Measurements from ENCODE around the gene TPTE. TPM values are rescaled to one million over a fixed set of nuclear protein-coding genes. Genes with fewer than 3 reads are reported as not detected.
"Not testable (repeated sequence)": the region's sequence is repeated elsewhere in the genome, so short reads cannot be mapped to it uniquely, and the experiment has no call there.

TPTE gene
- total RNA-seq, 1 experiment from 2014 or later: not detected

- H3K36me3 Mint-ChIP-seq (ENCODE audit: insufficient read depth, unreplicated experiment): no peaks in the 10 kb centered on the region
Measured at GRCh38 chr21:10539956-10540355, 18.6 kb downstream of the TPTE start.

GRCh38 chr21:10544376-10544775, 23.0 kb downstream of the TPTE start:
- CTCF ChIA-PET; H3K4me3 ChIP-seq (ENCODE audit: low read depth, low read length); intact Hi-C loops (cut with micrococcal nuclease; ENCODE audit: unreplicated experiment); H3K4me1 Mint-ChIP-seq (ENCODE audit: low read depth, unreplicated experiment); H3K36me3 Mint-ChIP-seq (ENCODE audit: insufficient read depth, unreplicated experiment); POLR2A ChIA-PET; H3K36me3 ChIP-seq (ENCODE audit: control insufficient read depth, insufficient read depth, low read length); BruUV-seq (replicated peaks); H3K4me3 Mint-ChIP-seq (ENCODE audit: unreplicated experiment); H3K4me1 ChIP-seq; H3K27ac Mint-ChIP-seq (ENCODE audit: unreplicated experiment); H3K9me3 Mint-ChIP-seq (ENCODE audit: unreplicated experiment); H3K27me3 Mint-ChIP-seq (ENCODE audit: insufficient read depth, unreplicated experiment); DNase-seq; H3K27me3 ChIP-seq (replicated peaks; ENCODE audit: control insufficient read depth, insufficient read depth, low read length): not testable (repeated sequence)
- peaks cover 14% of the 10 kb centered on the region; the same call in 1 of the 2 replicates for H3K9me3 ChIP-seq

More at GRCh38 chr21:10539956-10540355, 18.6 kb downstream of the TPTE start:
- ChIA-PET CTCF (no interaction called here), POLR2A (no interaction called here)
- intact Hi-C loops (cut with micrococcal nuclease; ENCODE audit: unreplicated experiment): no loop called here
- Mint-ChIP-seq H3K4me1 (ENCODE audit: low read depth, unreplicated experiment) (no peaks in the 10 kb centered on the region), H3K27ac (ENCODE audit: unreplicated experiment) (no peak overlapping the region), H3K4me3 (ENCODE audit: unreplicated experiment) (no peak overlapping the region), H3K27me3 (ENCODE audit: insufficient read depth, unreplicated experiment) (no peaks in the 10 kb centered on the region), H3K9me3 (ENCODE audit: unreplicated experiment) (no peaks in the 10 kb centered on the region)
- no peak for TF ChIP-seq CTCF (IDR thresholded peaks at IDR 0.05; ENCODE audit: insufficient read depth in 1 of 2, low read depth in 1 of 2, low read length in 1 of 2, severe bottlenecking in 1 of 2, unreplicated experiment in 1 of 2)
- H3K9me3 ChIP-seq: peaks cover 5% of the 10 kb centered on the region; the same call in 1 of the 2 replicates
- no peaks in the 10 kb centered on the region for H3K36me3 ChIP-seq (ENCODE audit: control insufficient read depth, insufficient read depth, low read length)
- BruUV-seq (replicated peaks): no TSS peak
- no peak overlapping the region for H3K4me3 ChIP-seq (ENCODE audit: low read depth, low read length)
- no peak for DNase-seq
- H3K4me1 ChIP-seq: no peaks in the 10 kb centered on the region
- H3K27me3 ChIP-seq (replicated peaks; ENCODE audit: control insufficient read depth, insufficient read depth, low read length): no peaks in the 10 kb centered on the region

- H3K27me3 ChIP-seq (replicated peaks; ENCODE audit: control insufficient read depth, insufficient read depth, low read length); CTCF ChIA-PET: not testable (repeated sequence)
Measured at GRCh38 chr21:10547868-10548267, 26.5 kb downstream of the TPTE start.

GRCh38 chr21:10548331-10548954, 27.1 kb downstream of the TPTE start:
- POLR2A ChIA-PET; BruUV-seq (replicated peaks); H3K27ac Mint-ChIP-seq (ENCODE audit: unreplicated experiment); intact Hi-C loops (cut with micrococcal nuclease; ENCODE audit: unreplicated experiment); H3K36me3 Mint-ChIP-seq (ENCODE audit: insufficient read depth, unreplicated experiment); H3K27me3 ChIP-seq (replicated peaks; ENCODE audit: control insufficient read depth, insufficient read depth, low read length); H3K4me1 Mint-ChIP-seq (ENCODE audit: low read depth, unreplicated experiment); H3K4me1 ChIP-seq; H3K4me3 Mint-ChIP-seq (ENCODE audit: unreplicated experiment); H3K4me3 ChIP-seq (ENCODE audit: low read depth, low read length); DNase-seq; CTCF ChIA-PET; H3K36me3 ChIP-seq (ENCODE audit: control insufficient read depth, insufficient read depth, low read length); H3K27me3 Mint-ChIP-seq (ENCODE audit: insufficient read depth, unreplicated experiment): not testable (repeated sequence)
- H3K9me3 ChIP-seq: 0 out of 2 replicates have a peak, but pooled peaks cover 17% of the 10 kb centered on the region
- peaks cover 19% of the 10 kb centered on the region for H3K9me3 Mint-ChIP-seq (ENCODE audit: unreplicated experiment)

More at GRCh38 chr21:10547868-10548267, 26.5 kb downstream of the TPTE start:
- H3K4me3 Mint-ChIP-seq (ENCODE audit: unreplicated experiment); intact Hi-C loops (cut with micrococcal nuclease; ENCODE audit: unreplicated experiment); BruUV-seq (replicated peaks); H3K4me1 ChIP-seq; H3K4me3 ChIP-seq (ENCODE audit: low read depth, low read length); H3K36me3 Mint-ChIP-seq (ENCODE audit: insufficient read depth, unreplicated experiment); POLR2A ChIA-PET; DNase-seq; H3K36me3 ChIP-seq (ENCODE audit: control insufficient read depth, insufficient read depth, low read length); H3K27me3 Mint-ChIP-seq (ENCODE audit: insufficient read depth, unreplicated experiment); H3K27ac Mint-ChIP-seq (ENCODE audit: unreplicated experiment); H3K4me1 Mint-ChIP-seq (ENCODE audit: low read depth, unreplicated experiment): not testable (repeated sequence)
- peaks cover 19% of the 10 kb centered on the region for H3K9me3 Mint-ChIP-seq (ENCODE audit: unreplicated experiment)
- H3K9me3 ChIP-seq: 0 out of 2 replicates have a peak, but pooled peaks cover 17% of the 10 kb centered on the region

GRCh38 chr21:10570803-10571202, 49.4 kb downstream of the TPTE start:
- H3K4me1 ChIP-seq; H3K27me3 ChIP-seq (replicated peaks; ENCODE audit: control insufficient read depth, insufficient read depth, low read length); H3K4me3 Mint-ChIP-seq (ENCODE audit: unreplicated experiment); BruUV-seq (replicated peaks); H3K4me1 Mint-ChIP-seq (ENCODE audit: low read depth, unreplicated experiment); H3K36me3 ChIP-seq (ENCODE audit: control insufficient read depth, insufficient read depth, low read length); H3K36me3 Mint-ChIP-seq (ENCODE audit: insufficient read depth, unreplicated experiment); CTCF ChIA-PET; intact Hi-C loops (cut with micrococcal nuclease; ENCODE audit: unreplicated experiment); H3K27me3 Mint-ChIP-seq (ENCODE audit: insufficient read depth, unreplicated experiment); H3K27ac Mint-ChIP-seq (ENCODE audit: unreplicated experiment); POLR2A ChIA-PET; DNase-seq; H3K4me3 ChIP-seq (ENCODE audit: low read depth, low read length): not testable (repeated sequence)
- H3K9me3 Mint-ChIP-seq (ENCODE audit: unreplicated experiment): peaks cover 17% of the 10 kb centered on the region
- H3K9me3 ChIP-seq: peaks cover 11% of the 10 kb centered on the region

- H3K4me3 Mint-ChIP-seq (ENCODE audit: unreplicated experiment); H3K9me3 ChIP-seq; H3K27ac Mint-ChIP-seq (ENCODE audit: unreplicated experiment); BruUV-seq (replicated peaks); DNase-seq; H3K4me1 Mint-ChIP-seq (ENCODE audit: low read depth, unreplicated experiment); H3K27me3 ChIP-seq (replicated peaks; ENCODE audit: control insufficient read depth, insufficient read depth, low read length); CTCF ChIA-PET; H3K27me3 Mint-ChIP-seq (ENCODE audit: insufficient read depth, unreplicated experiment); POLR2A ChIA-PET; H3K9me3 Mint-ChIP-seq (ENCODE audit: unreplicated experiment); H3K36me3 Mint-ChIP-seq (ENCODE audit: insufficient read depth, unreplicated experiment); intact Hi-C loops (cut with micrococcal nuclease; ENCODE audit: unreplicated experiment); H3K4me1 ChIP-seq; H3K36me3 ChIP-seq (ENCODE audit: control insufficient read depth, insufficient read depth, low read length); H3K4me3 ChIP-seq (ENCODE audit: low read depth, low read length): not testable (repeated sequence)
Measured at GRCh38 chr21:10574531-10575310, 53.3 kb downstream of the TPTE start.
